ENCODE measurements around the gene TMEM117.

DNA sequence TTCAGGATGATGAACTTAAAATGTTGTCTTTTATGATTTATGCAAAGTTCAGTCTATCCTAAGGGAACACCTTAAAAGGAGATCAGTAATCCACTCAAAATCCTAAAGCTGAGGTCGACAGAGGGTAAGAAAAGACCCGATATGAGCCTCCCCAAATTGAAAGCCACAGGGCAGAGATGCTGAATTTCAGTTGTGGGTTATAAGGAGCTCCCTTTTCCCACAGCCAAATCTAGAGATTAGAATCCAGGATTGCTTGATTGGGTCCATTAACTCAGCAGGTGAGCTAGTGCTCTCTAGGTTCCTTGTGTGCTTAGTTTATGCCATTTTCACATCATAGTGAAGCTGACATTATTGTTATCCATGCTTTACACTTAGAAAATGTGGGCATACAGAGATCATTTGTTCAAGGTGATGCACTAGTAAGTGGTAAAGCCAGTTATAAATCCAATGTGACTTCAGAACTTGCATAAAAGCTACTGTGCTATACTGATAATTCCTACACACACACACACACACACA lies 417.5 kb downstream of the TMEM117 start:
- TF ChIP-seq GABPA (IDR thresholded peaks at IDR 0.05; ENCODE audit: low read depth) (no peak), BRCA1 (IDR thresholded peaks at IDR 0.05; ENCODE audit: low read depth, low read length) (no peak), SREBF2 (IDR thresholded peaks at IDR 0.05; ENCODE audit: low read length) (no peak), EGR1 (IDR thresholded peaks at IDR 0.05; ENCODE audit: borderline replicate concordance in 1 of 2, low read depth in 2 of 2, low read length in 2 of 2) (no peak), LARP7 (IDR thresholded peaks at IDR 0.05) (no peak), FOXM1 (IDR thresholded peaks at IDR 0.05; ENCODE audit: low read depth, low read length) (no peak), TARDBP (IDR thresholded peaks at IDR 0.05; ENCODE audit: borderline replicate concordance) (no peak)
- TF ChIP-seq, protein P1, sequence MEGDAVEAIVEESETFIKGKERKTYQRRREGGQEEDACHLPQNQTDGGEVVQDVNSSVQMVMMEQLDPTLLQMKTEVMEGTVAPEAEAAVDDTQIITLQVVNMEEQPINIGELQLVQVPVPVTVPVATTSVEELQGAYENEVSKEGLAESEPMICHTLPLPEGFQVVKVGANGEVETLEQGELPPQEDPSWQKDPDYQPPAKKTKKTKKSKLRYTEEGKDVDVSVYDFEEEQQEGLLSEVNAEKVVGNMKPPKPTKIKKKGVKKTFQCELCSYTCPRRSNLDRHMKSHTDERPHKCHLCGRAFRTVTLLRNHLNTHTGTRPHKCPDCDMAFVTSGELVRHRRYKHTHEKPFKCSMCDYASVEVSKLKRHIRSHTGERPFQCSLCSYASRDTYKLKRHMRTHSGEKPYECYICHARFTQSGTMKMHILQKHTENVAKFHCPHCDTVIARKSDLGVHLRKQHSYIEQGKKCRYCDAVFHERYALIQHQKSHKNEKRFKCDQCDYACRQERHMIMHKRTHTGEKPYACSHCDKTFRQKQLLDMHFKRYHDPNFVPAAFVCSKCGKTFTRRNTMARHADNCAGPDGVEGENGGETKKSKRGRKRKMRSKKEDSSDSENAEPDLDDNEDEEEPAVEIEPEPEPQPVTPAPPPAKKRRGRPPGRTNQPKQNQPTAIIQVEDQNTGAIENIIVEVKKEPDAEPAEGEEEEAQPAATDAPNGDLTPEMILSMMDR (IDR thresholded peaks at IDR 0.05 in 2 of 3, conservative IDR thresholded peaks at IDR 0.05 in 1 of 3; ENCODE audit: control insufficient read depth in 2 of 3, extremely low read depth in 1 of 3, insufficient read depth in 1 of 3, low read depth in 3 of 3, low read length in 3 of 3), result no peak
- TF ChIP-seq, protein P2, sequence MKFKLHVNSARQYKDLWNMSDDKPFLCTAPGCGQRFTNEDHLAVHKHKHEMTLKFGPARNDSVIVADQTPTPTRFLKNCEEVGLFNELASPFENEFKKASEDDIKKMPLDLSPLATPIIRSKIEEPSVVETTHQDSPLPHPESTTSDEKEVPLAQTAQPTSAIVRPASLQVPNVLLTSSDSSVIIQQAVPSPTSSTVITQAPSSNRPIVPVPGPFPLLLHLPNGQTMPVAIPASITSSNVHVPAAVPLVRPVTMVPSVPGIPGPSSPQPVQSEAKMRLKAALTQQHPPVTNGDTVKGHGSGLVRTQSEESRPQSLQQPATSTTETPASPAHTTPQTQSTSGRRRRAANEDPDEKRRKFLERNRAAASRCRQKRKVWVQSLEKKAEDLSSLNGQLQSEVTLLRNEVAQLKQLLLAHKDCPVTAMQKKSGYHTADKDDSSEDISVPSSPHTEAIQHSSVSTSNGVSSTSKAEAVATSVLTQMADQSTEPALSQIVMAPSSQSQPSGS (IDR thresholded peaks at IDR 0.05; ENCODE audit: low read length), result no peak
- TF ChIP-seq, protein P3, sequence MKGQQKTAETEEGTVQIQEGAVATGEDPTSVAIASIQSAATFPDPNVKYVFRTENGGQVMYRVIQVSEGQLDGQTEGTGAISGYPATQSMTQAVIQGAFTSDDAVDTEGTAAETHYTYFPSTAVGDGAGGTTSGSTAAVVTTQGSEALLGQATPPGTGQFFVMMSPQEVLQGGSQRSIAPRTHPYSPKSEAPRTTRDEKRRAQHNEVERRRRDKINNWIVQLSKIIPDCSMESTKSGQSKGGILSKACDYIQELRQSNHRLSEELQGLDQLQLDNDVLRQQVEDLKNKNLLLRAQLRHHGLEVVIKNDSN (IDR thresholded peaks at IDR 0.05; ENCODE audit: borderline replicate concordance, extremely low read length, insufficient read depth, low read depth, low read length), result no peak
